Coronary artery (tissue), 2 donors: ENCODE measurements around the gene TNFSF12.

ENCODE experiments used
- DNase-seq: peaks from one replicate; pipeline ENCODE4 v3.0.0-alpha.2; 2017; ENCODE audit warnings: low spot score
- H3K27ac ChIP-seq, 2 donors: fragments of 200-600 bp; sonication (generic); one replicate each; pipeline ENCODE4 v1.5.1; 2016 to 2019
- H3K4me3 ChIP-seq: fragments of 200-600 bp; sonication (generic); 2 replicates; pipeline ENCODE4 v1.5.1; 2016; ENCODE audit warnings: mild to moderate bottlenecking, moderate library complexity
- TF ChIP-seq, protein P1 (sequence below): fragments of 200-600 bp; sonication (generic); IDR thresholded peaks from one replicate; pipeline ENCODE4 v1.5.1; 2019; ENCODE audit warnings: antibody characterized with exemption

TNFSF12 gene

GRCh38 chr17:7575959-7576358, 27.1 kb downstream of the TNFSF12 start:
- H3K4me3 ChIP-seq: peak overlapping the region; percentile 92
- DNase-seq: no peak
- TF ChIP-seq, protein P1, sequence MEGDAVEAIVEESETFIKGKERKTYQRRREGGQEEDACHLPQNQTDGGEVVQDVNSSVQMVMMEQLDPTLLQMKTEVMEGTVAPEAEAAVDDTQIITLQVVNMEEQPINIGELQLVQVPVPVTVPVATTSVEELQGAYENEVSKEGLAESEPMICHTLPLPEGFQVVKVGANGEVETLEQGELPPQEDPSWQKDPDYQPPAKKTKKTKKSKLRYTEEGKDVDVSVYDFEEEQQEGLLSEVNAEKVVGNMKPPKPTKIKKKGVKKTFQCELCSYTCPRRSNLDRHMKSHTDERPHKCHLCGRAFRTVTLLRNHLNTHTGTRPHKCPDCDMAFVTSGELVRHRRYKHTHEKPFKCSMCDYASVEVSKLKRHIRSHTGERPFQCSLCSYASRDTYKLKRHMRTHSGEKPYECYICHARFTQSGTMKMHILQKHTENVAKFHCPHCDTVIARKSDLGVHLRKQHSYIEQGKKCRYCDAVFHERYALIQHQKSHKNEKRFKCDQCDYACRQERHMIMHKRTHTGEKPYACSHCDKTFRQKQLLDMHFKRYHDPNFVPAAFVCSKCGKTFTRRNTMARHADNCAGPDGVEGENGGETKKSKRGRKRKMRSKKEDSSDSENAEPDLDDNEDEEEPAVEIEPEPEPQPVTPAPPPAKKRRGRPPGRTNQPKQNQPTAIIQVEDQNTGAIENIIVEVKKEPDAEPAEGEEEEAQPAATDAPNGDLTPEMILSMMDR: no peak
- peak overlapping the region in 1 of 2 donors; percentile 3 for H3K27ac ChIP-seq

GRCh38 chr17:7576432-7576937, 27.6 kb downstream of the TNFSF12 start:
- Histone ChIP-seq H3K4me3 (no peak overlapping the region), H3K27ac (no peak overlapping the region)
- DNase-seq: no peak
- TF ChIP-seq, protein P1: no peak

- peak overlapping the region; percentile 16 to 41 for H3K27ac ChIP-seq
- TF ChIP-seq, protein P1: no peak
- H3K4me3 ChIP-seq: no peak overlapping the region
- no peak for DNase-seq
Measured at GRCh38 chr17:7577327-7578199, 28.7 kb downstream of the TNFSF12 start.

DNA sequence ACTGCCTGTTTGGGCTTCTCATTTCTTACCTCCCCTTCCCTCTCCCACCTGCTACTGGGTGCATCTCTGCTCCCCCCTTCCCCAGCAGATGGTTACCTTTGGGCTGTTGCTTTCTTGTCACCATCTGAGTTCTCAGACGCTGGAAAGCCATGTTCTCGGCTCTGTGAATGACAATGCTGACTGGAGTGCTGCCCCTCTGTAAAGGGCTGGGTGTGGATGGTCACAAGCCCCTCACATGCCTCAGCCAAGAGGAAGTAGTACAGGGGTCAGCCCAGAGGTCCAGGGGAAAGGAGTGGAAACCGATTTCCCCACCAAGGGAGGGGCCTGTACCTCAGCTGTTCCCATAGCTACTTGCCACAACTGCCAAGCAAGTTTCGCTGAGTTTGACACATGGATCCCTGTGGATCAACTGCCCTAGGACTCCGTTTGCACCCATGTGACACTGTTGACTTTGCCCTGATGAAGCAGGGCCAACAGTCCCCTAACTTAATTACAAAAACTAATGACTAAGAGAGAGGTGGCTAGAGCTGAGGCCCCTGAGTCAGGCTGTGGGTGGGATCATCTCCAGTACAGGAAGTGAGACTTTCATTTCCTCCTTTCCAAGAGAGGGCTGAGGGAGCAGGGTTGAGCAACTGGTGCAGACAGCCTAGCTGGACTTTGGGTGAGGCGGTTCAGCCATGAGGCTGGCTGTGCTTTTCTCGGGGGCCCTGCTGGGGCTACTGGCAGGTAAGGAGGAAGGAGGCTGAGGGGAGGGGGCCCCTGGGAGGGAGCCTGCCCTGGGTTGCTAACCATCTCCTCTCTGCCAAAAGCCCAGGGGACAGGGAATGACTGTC, 30.4 kb downstream of the TNFSF12 start, which contains the start of gene CD68:
Gene CD68, plus strand, starts transcription at position 638 of the 833 bp plus-strand sequence. Its CDS starts 40 bp downstream, at position 678.
- TF ChIP-seq, protein P1: no peak
- Histone ChIP-seq H3K27ac (peak within 1 kb of the TSS; percentile 85 to 97), H3K4me3 (peak within 1 kb of the TSS; percentile 84)
- no peak for DNase-seq

- H3K27ac ChIP-seq: peak overlapping the region; percentile 85 to 97
- TF ChIP-seq, protein P1: no peak
- DNase-seq: no peak
- peak overlapping the region; percentile 84 for H3K4me3 ChIP-seq
Measured at GRCh38 chr17:7579834-7580603, 31.2 kb downstream of the TNFSF12 start.
